ENCODE data around the gene ALKBH3. TPM values are rescaled to one million over a fixed set of nuclear protein-coding genes. Genes with fewer than 3 reads are reported as not detected.
A peak's percentile ranks its signal among the peaks of the same experiment; 100 is the strongest.

The ALKBH3 gene
- total RNA-seq, 8 experiments from 2014 or later = 4.8 to 44.0 (median 22.0) TPM

GRCh38 chr11:43916621-43917020, 36.0 kb downstream of the ALKBH3 start:
- ATAC-seq (replicated peaks in 6 of 8) = no peak
- Histone ChIP-seq H3K27ac (no peak overlapping the region), H3K4me3 (no peak overlapping the region), H3K4me1 (replicated peaks in 1 of 2) (peaks cover 18 to 25% of the 10 kb centered on the region in 2 donors)
- in situ Hi-C loops (cut with MboI; ENCODE audit: low pct_unique_long_range_greater_than_20kb in 2 of 9, low sequenced_read_pairs in 9 of 9, unreplicated experiment in 9 of 9) = loop anchor here in 3 of 9 experiments (25.0 kb wide), 1 partner anchor 121 kb away; the partner anchor contains the start of gene ACCSL (in 3 of the 3)
- WGBS, 10 experiments = 40 to 100% (median 81%) methylated on average over 1 to 2 of the region's 2 CpGs; no CpG with 5 or more reads in 4 of the 10 experiments

GRCh38 chr11:43917851-43918250, 37.2 kb downstream of the ALKBH3 start:
- no peak overlapping the region for H3K27ac ChIP-seq
- ATAC-seq (replicated peaks in 6 of 8) = no peak
- H3K4me3 ChIP-seq = no peak overlapping the region
- in situ Hi-C loops (cut with MboI; ENCODE audit: low pct_unique_long_range_greater_than_20kb in 2 of 9, low sequenced_read_pairs in 9 of 9, unreplicated experiment in 9 of 9) = loop anchor here in 3 of 9 experiments (25.0 kb wide), 1 partner anchor 119 kb away; the partner anchor contains the start of gene ACCSL (in 3 of the 3)
- peaks cover 30 to 34% of the 10 kb centered on the region in 2 donors for H3K4me1 ChIP-seq (replicated peaks in 1 of 2)
- WGBS, 10 experiments = 0 to 100% (median 85%) methylated on average over 1 of the region's 1 CpG; no CpG with 5 or more reads in 4 of the 10 experiments

- in situ Hi-C loops (cut with MboI; ENCODE audit: low pct_unique_long_range_greater_than_20kb in 2 of 9, low sequenced_read_pairs in 9 of 9, unreplicated experiment in 9 of 9) = loop anchor here in 3 of 9 experiments (25.0 kb wide), 1 partner anchor 119 kb away; the partner anchor contains the start of gene ACCSL (in 3 of the 3)
- Histone ChIP-seq H3K27ac (no peak overlapping the region), H3K4me3 (no peak overlapping the region), H3K4me1 (replicated peaks in 1 of 2) (peaks cover 38 to 42% of the 10 kb centered on the region in 2 donors)
- peak in 1 of 8 experiments; percentile 2 for ATAC-seq (replicated peaks in 6 of 8)
Measured at GRCh38 chr11:43918662-43919061, 38.0 kb downstream of the ALKBH3 start.

GRCh38 chr11:43919852-43920597, 39.4 kb downstream of the ALKBH3 start:
- Histone ChIP-seq H3K4me1 (replicated peaks in 1 of 2) (peaks cover 52% of the 10 kb centered on the region in 2 donors), H3K4me3 (no peak overlapping the region), H3K27ac (peak overlapping the region; percentile 79 to 83)
- WGBS, 10 experiments = 50 to 94% (median 81%) methylated on average over 2 to 8 of the region's 14 CpGs; no CpG with 5 or more reads in 2 of the 10 experiments
- in situ Hi-C loops (cut with MboI; ENCODE audit: low pct_unique_long_range_greater_than_20kb in 2 of 9, low sequenced_read_pairs in 9 of 9, unreplicated experiment in 9 of 9) = loop anchor here in 3 of 9 experiments (25.0 kb wide), 1 partner anchor 117 kb away; the partner anchor contains the start of gene ACCSL (in 3 of the 3)
- ATAC-seq (replicated peaks in 6 of 8) = peak in 7 of 8 experiments; percentile 9 to 46 (median 43)

GRCh38 chr11:43920598-43921419, 40.2 kb downstream of the ALKBH3 start:
- in situ Hi-C loops (cut with MboI; ENCODE audit: low pct_unique_long_range_greater_than_20kb in 2 of 9, low sequenced_read_pairs in 9 of 9, unreplicated experiment in 9 of 9) = loop anchor here in 3 of 9 experiments (25.0 kb wide), 1 partner anchor 116 kb away; the partner anchor contains the start of gene ACCSL (in 3 of the 3)
- ATAC-seq (replicated peaks in 6 of 8) = peak; percentile 56 to 85 (median 78)

GRCh38 chr11:43921561-43922294, 41.1 kb downstream of the ALKBH3 start:
- WGBS, 10 experiments = 74 to 100% (median 83%) methylated on average over 1 to 8 of the region's 8 CpGs

More at GRCh38 chr11:43920598-43921419, 40.2 kb downstream of the ALKBH3 start:
- peak overlapping the region; percentile 79 to 83 for H3K27ac ChIP-seq
- H3K4me1 ChIP-seq (replicated peaks in 1 of 2) = peaks cover 60% of the 10 kb centered on the region in 2 donors
- WGBS, 10 experiments = 23 to 86% (median 55%) methylated on average over 2 to 9 of the region's 10 CpGs; no CpG with 5 or more reads in 1 of the 10 experiments
- H3K4me3 ChIP-seq = no peak overlapping the region

GRCh38 chr11:43922295-43922648, 41.6 kb downstream of the ALKBH3 start:
- Histone ChIP-seq H3K4me1 (replicated peaks in 1 of 2) (peaks cover 66 to 69% of the 10 kb centered on the region in 2 donors), H3K4me3 (no peak overlapping the region), H3K27ac (no peak overlapping the region)
- in situ Hi-C loops (cut with MboI; ENCODE audit: low pct_unique_long_range_greater_than_20kb in 2 of 9, low sequenced_read_pairs in 9 of 9, unreplicated experiment in 9 of 9) = loop anchor here in 3 of 9 experiments (25.0 kb wide), 1 partner anchor 115 kb away; the partner anchor contains the start of gene ACCSL (in 3 of the 3)
- ATAC-seq (replicated peaks in 6 of 8) = no peak
- WGBS, 10 experiments = 40 to 100% (median 77%) methylated on average over 1 to 3 of the region's 3 CpGs; no CpG with 5 or more reads in 4 of the 10 experiments

More at GRCh38 chr11:43921561-43922294, 41.1 kb downstream of the ALKBH3 start:
- ATAC-seq (replicated peaks in 6 of 8) = no peak
- Histone ChIP-seq H3K4me3 (no peak overlapping the region), H3K4me1 (replicated peaks in 1 of 2) (peaks cover 66% of the 10 kb centered on the region in 2 donors), H3K27ac (peak overlapping the region; percentile 79 to 83)
- in situ Hi-C loops (cut with MboI; ENCODE audit: low pct_unique_long_range_greater_than_20kb in 2 of 9, low sequenced_read_pairs in 9 of 9, unreplicated experiment in 9 of 9) = loop anchor here in 3 of 9 experiments (25.0 kb wide), 1 partner anchor 116 kb away; the partner anchor contains the start of gene ACCSL (in 3 of the 3)

- Histone ChIP-seq H3K27ac (peak overlapping the region; percentile 69 to 81), H3K4me3 (no peak overlapping the region), H3K4me1 (replicated peaks in 1 of 2) (peaks cover 66 to 73% of the 10 kb centered on the region in 2 donors)
- no peak for ATAC-seq (replicated peaks in 6 of 8)
- 30 to 80% (median 51%) methylated on average over 1 to 5 of the region's 6 CpGs; no CpG with 5 or more reads in 2 of the 10 experiments for WGBS, 10 experiments
- in situ Hi-C loops (cut with MboI; ENCODE audit: low pct_unique_long_range_greater_than_20kb in 2 of 9, low sequenced_read_pairs in 9 of 9, unreplicated experiment in 9 of 9) = loop anchor here in 3 of 9 experiments (25.0 kb wide), 1 partner anchor 114 kb away; the partner anchor contains the start of gene ACCSL (in 3 of the 3)
Measured at GRCh38 chr11:43922744-43923405, 42.2 kb downstream of the ALKBH3 start.

- peak; percentile 52 to 88 (median 84) for ATAC-seq (replicated peaks in 6 of 8)
- Histone ChIP-seq H3K4me3 (no peak overlapping the region), H3K4me1 (replicated peaks in 1 of 2) (peaks cover 66 to 73% of the 10 kb centered on the region in 2 donors), H3K27ac (peak overlapping the region; percentile 69 to 81)
- in situ Hi-C loops (cut with MboI; ENCODE audit: low pct_unique_long_range_greater_than_20kb in 2 of 9, low sequenced_read_pairs in 9 of 9, unreplicated experiment in 9 of 9) = loop anchor here in 3 of 9 experiments (25.0 kb wide), 1 partner anchor 114 kb away; the partner anchor contains the start of gene ACCSL (in 3 of the 3)
- WGBS, 10 experiments = 8 to 100% (median 26%) methylated on average over 1 to 6 of the region's 8 CpGs; no CpG with 5 or more reads in 1 of the 10 experiments
Measured at GRCh38 chr11:43923406-43924111, 42.9 kb downstream of the ALKBH3 start.

GRCh38 chr11:43924112-43924855, 43.7 kb downstream of the ALKBH3 start:
- ATAC-seq (replicated peaks in 6 of 8) = peak in 3 of 8 experiments; percentile 6 to 11 (median 9)
- H3K4me3 ChIP-seq = no peak overlapping the region
- in situ Hi-C loops (cut with MboI; ENCODE audit: low pct_unique_long_range_greater_than_20kb in 2 of 9, low sequenced_read_pairs in 9 of 9, unreplicated experiment in 9 of 9) = loop anchor here in 3 of 9 experiments (25.0 kb wide), 1 partner anchor 113 kb away; the partner anchor contains the start of gene ACCSL (in 3 of the 3)
- H3K27ac ChIP-seq = peak overlapping the region in 1 of 2 donors; percentile 81
- peaks cover 66 to 72% of the 10 kb centered on the region in 2 donors for H3K4me1 ChIP-seq (replicated peaks in 1 of 2)
- WGBS, 10 experiments = 67 to 100% (median 93%) methylated on average over 1 to 6 of the region's 27 CpGs; no CpG with 5 or more reads in 6 of the 10 experiments

Measured in motor neuron (in vitro differentiated cells).